AG09319 (cell line): ENCODE data around the gene MPND.
A peak's percentile ranks its signal among the peaks of the same experiment; 100 is the strongest.

Source experiments
- DNase-seq: peaks from one replicate; pipeline ENCODE4 v3.0.0-alpha.2; 2010; ENCODE audit warnings: low read depth; ENCODE audit errors: extremely low read depth
- CTCF ChIP-seq: IDR thresholded peaks from 2 replicates; pipeline ENCODE4 v1.5.1; 2011; ENCODE audit warnings: low read depth, mild to moderate bottlenecking, inconsistent platforms, low read length, moderate library complexity

The MPND gene

GRCh38 chr19:4373601-4374497, 30.5 kb downstream of the MPND start:
- no peak for TF ChIP-seq CTCF
- no peak for DNase-seq

- DNase-seq: peak; percentile 70
- TF ChIP-seq CTCF: no peak; the same call in 1 of the 2 replicates
Observed at GRCh38 chr19:4374498-4375163, 31.3 kb downstream of the MPND start.

GRCh38 chr19:4375164-4376027, 32.0 kb downstream of the MPND start:
- DNase-seq: no peak
- TF ChIP-seq CTCF: peak; percentile 46

GRCh38 chr19:4376028-4376670, 32.8 kb downstream of the MPND start:
- no peak for DNase-seq
- TF ChIP-seq CTCF: no peak

GRCh38 chr19:4376671-4376990, 33.3 kb downstream of the MPND start:
- DNase-seq: no peak
- TF ChIP-seq CTCF: no peak

GRCh38 chr19:4376991-4377781, 33.8 kb downstream of the MPND start:
- DNase-seq: no peak
- no peak for TF ChIP-seq CTCF
